ENCODE data around the gene MSI2. TPM values are rescaled to one million over a fixed set of nuclear protein-coding genes. Genes with fewer than 3 reads are reported as not detected.

The MSI2 gene
- total and polyA plus RNA-seq, 7 experiments from 2014 or later = 3.3 to 169 (median 125) TPM

DNA sequence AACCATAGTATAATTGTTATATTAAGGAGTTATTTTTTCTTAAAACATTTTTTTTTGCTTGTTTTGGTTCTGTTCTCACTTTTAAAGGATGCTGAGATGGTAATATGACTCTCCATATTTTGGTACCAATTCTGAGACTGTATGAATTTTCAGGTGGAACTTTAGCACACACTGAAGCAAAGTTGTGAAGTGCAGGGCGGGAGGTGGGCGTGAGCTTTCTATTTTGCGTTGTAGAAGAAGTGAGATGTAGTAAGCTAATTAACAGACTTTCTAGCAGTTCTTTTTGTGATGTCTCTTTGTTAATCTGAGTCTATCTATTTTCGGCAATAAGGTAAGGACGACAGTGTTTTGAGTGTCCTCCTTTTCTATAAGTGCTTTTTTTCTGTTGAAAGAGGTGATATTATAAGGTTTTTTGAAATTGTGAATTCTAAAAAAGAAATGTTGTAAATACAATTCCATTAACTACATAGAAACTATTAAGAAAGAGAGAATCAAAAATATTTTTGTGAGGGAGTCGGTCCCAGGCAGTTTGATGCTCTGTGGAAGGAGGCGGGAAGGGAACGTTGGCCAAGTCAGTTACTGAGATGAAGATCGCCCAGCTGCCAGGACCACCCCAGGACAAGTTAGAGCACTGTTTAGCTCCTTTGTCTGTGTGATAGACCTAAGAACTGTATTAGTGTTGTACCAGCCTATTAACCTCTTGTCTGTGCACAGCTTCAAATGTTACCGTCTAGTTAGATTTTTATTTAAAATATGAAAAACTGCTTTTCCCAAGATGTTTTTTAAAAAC is 423.8 kb downstream of the MSI2 start:
- H3K36me3 ChIP-seq (ENCODE audit: control insufficient read depth in 2 of 3, insufficient read depth in 3 of 3, low read length in 3 of 3) = peaks cover 0 to 22% (median 0%) of the 10 kb centered on the region in 3 experiments
- DNase-seq = no peak
- H3K27me3 ChIP-seq (ENCODE audit: control insufficient read depth in 2 of 2, insufficient read depth in 2 of 2, low read length in 2 of 2) = no peaks in the 10 kb centered on the region
- intact Hi-C loops (cut with micrococcal nuclease) = no loop called here
- H3K4me3 Mint-ChIP-seq = peak overlapping the region in 1 of 10 donors; percentile 9
- no peak for ATAC-seq
- H3K27me3 Mint-ChIP-seq = no peaks in the 10 kb centered on the region
- peak overlapping the region in 1 of 9 donors; percentile 6 for H3K27ac Mint-ChIP-seq
- no peaks in the 10 kb centered on the region for H3K4me1 ChIP-seq (ENCODE audit: control insufficient read depth in 2 of 2, insufficient read depth in 2 of 2, low read length in 2 of 2)
- H3K4me3 ChIP-seq (ENCODE audit: low read length) = no peak overlapping the region
- ChIA-PET POLR2A (interaction anchor here (0.5 kb wide), 1 partner anchor 440 kb away, joined by 3 read pairs; no protein-coding TSS in a partner anchor), CTCF (interaction anchor here (0.7 to 1.3 kb wide), 4 partner anchors 8 to 84 kb away, joined by 3 to 4 read pairs (median 3); no protein-coding TSS in a partner anchor)
- H3K9me3 ChIP-seq (ENCODE audit: control insufficient read depth in 2 of 3, low read length in 3 of 3) = no peaks in the 10 kb centered on the region
- no peak overlapping the region for H3K27ac ChIP-seq (ENCODE audit: low read depth, low read length)
- no peaks in the 10 kb centered on the region for H3K4me1 Mint-ChIP-seq
- H3K36me3 Mint-ChIP-seq = peaks cover 5 to 59% (median 20%) of the 10 kb centered on the region in 5 donors
- no peaks in the 10 kb centered on the region for H3K9me3 Mint-ChIP-seq

DNA sequence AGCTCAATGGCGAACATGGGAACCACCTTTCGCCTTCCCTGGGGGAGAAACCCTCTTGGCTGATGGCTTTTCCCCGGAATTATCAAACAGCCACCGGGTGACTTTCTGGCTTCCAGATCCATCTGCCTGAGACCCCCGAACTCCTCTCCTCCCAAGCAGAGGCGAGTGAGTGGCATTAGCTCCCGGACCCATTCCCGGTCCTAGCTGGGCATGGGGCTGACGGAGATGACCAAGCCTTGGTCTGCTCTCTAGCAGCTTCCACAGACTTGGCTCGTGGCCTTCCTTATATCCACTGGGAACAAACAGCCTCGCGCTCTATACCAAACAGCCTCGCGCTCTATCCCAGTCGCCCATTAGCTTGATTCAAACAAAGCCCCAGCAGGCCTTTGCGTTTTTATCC is 426.4 kb downstream of the MSI2 start:
- POLR2A ChIA-PET = no interaction called here
- H3K4me3 Mint-ChIP-seq = no peak overlapping the region
- Histone ChIP-seq H3K36me3 (ENCODE audit: control insufficient read depth in 2 of 3, insufficient read depth in 3 of 3, low read length in 3 of 3) (peaks cover 0 to 12% (median 0%) of the 10 kb centered on the region in 3 experiments), H3K27me3 (ENCODE audit: control insufficient read depth in 2 of 2, insufficient read depth in 2 of 2, low read length in 2 of 2) (no peaks in the 10 kb centered on the region), H3K27ac (ENCODE audit: low read depth, low read length) (no peak overlapping the region), H3K9me3 (ENCODE audit: control insufficient read depth in 2 of 3, low read length in 3 of 3) (no peaks in the 10 kb centered on the region), H3K4me1 (ENCODE audit: control insufficient read depth in 2 of 2, insufficient read depth in 2 of 2, low read length in 2 of 2) (no peaks in the 10 kb centered on the region), H3K4me3 (ENCODE audit: low read length) (no peak overlapping the region)
- H3K36me3 Mint-ChIP-seq = peaks cover 1 to 37% (median 15%) of the 10 kb centered on the region in 5 donors
- no peaks in the 10 kb centered on the region for H3K4me1 Mint-ChIP-seq
- H3K27ac Mint-ChIP-seq = no peak overlapping the region
- peaks cover 0 to 8% (median 0%) of the 10 kb centered on the region in 5 donors for H3K27me3 Mint-ChIP-seq
- DNase-seq (no peak), ATAC-seq (no peak)
- CTCF ChIA-PET = no interaction called here
- no peaks in the 10 kb centered on the region for H3K9me3 Mint-ChIP-seq
- intact Hi-C loops (cut with micrococcal nuclease) = no loop called here

DNA sequence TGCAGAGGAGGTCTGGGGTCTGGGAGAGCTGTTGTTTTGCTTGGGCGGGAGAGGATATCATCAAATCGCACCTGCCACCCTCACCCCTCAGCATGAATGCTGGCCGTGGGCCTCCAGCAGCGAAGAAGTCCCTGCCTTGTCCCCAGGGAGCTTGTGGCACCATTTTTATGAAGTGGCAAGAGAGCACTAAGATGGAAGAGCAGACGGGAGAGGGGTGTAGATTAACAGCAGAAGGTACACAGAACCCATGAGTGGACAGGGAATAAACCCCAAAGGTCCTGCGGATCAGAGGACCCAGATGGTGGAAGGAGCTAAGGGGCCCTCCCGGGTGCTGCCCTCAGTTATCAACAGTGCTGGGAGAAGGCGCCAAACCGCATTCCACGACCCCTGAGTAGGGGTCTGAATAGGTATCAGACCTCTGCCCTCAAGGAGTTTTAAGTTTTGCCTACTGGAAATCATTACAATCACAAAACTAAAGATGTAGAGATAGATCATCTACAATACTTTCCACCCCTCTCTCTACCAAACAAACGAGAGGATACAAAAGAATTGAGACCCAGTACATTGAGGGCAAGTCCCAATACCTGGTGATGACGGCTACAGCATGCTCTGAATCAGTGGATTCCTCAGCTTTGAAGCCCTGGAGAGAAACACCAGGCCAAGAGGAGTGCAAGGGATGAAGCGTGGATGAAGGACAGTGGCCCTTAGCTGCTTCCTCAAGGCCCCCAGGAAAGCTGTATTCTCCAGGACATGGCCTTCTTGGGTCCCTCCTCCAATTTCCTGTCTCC is 428.6 kb downstream of the MSI2 start:
- Mint-ChIP-seq H3K9me3 (no peaks in the 10 kb centered on the region), H3K27me3 (peaks cover 0 to 16% (median 0%) of the 10 kb centered on the region in 5 donors), H3K27ac (peak overlapping the region in 1 of 9 donors; percentile 73), H3K4me3 (no peak overlapping the region), H3K4me1 (no peaks in the 10 kb centered on the region), H3K36me3 (peaks cover 1 to 33% (median 15%) of the 10 kb centered on the region in 5 donors)
- Histone ChIP-seq H3K4me1 (ENCODE audit: control insufficient read depth in 2 of 2, insufficient read depth in 2 of 2, low read length in 2 of 2) (no peaks in the 10 kb centered on the region), H3K27me3 (ENCODE audit: control insufficient read depth in 2 of 2, insufficient read depth in 2 of 2, low read length in 2 of 2) (no peaks in the 10 kb centered on the region), H3K36me3 (ENCODE audit: control insufficient read depth in 2 of 3, insufficient read depth in 3 of 3, low read length in 3 of 3) (peaks cover 0 to 12% (median 0%) of the 10 kb centered on the region in 3 experiments), H3K9me3 (ENCODE audit: control insufficient read depth in 2 of 3, low read length in 3 of 3) (no peaks in the 10 kb centered on the region), H3K4me3 (ENCODE audit: low read length) (no peak overlapping the region), H3K27ac (ENCODE audit: low read depth, low read length) (no peak overlapping the region)
- DNase-seq (peak in 1 of 9 donors; percentile 12), ATAC-seq (no peak)
- intact Hi-C loops (cut with micrococcal nuclease) = no loop called here
- ChIA-PET CTCF (interaction anchor here (1.0 kb wide), 1 partner anchor 13 kb away, joined by 5 read pairs; no protein-coding TSS in a partner anchor), POLR2A (no interaction called here)

DNA sequence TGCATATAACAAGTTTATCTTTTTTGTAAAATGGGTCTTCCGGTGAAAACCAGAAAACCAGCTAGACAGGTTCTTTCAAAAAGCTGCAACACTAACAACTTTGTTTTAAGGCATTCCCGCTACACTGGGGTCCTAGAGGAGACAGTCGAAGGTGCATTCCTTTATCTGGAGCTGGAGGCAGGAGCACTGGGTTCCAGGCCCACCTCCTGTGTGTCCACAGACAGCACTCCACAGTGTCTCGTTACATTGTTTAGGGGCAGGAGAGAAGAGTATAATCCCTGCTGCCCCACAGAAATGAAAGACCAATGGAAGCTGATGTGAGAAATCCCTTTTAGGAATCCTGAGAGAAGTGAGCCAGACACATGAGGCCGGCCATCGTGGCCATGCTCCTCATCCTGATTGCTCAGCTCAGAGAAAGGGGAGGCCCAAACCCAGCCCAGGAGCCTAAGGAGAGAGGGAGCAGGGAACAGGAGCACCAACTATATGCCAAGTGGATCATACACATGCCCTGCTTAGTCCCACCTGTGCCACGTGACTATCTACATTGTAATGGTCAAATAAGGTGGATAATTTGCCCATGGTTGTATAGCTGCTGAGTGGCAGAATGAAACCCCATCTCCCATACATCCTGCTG is 429.3 kb downstream of the MSI2 start:
- Histone ChIP-seq H3K27me3 (ENCODE audit: control insufficient read depth in 2 of 2, insufficient read depth in 2 of 2, low read length in 2 of 2) (no peaks in the 10 kb centered on the region), H3K4me1 (ENCODE audit: control insufficient read depth in 2 of 2, insufficient read depth in 2 of 2, low read length in 2 of 2) (no peaks in the 10 kb centered on the region), H3K9me3 (ENCODE audit: control insufficient read depth in 2 of 3, low read length in 3 of 3) (no peaks in the 10 kb centered on the region), H3K4me3 (ENCODE audit: low read length) (no peak overlapping the region), H3K36me3 (ENCODE audit: control insufficient read depth in 2 of 3, insufficient read depth in 3 of 3, low read length in 3 of 3) (peaks cover 0 to 12% (median 0%) of the 10 kb centered on the region in 3 experiments), H3K27ac (ENCODE audit: low read depth, low read length) (no peak overlapping the region)
- Mint-ChIP-seq H3K9me3 (no peaks in the 10 kb centered on the region), H3K4me3 (no peak overlapping the region), H3K27me3 (peaks cover 0 to 19% (median 0%) of the 10 kb centered on the region in 5 donors), H3K27ac (no peak overlapping the region), H3K4me1 (no peaks in the 10 kb centered on the region), H3K36me3 (peaks cover 1 to 28% (median 15%) of the 10 kb centered on the region in 5 donors)
- ChIA-PET POLR2A (no interaction called here), CTCF (interaction anchor here (1.0 kb wide), 1 partner anchor 14 kb away, joined by 5 read pairs; no protein-coding TSS in a partner anchor)
- ATAC-seq = no peak
- DNase-seq = peak in 1 of 9 donors; percentile 12
- intact Hi-C loops (cut with micrococcal nuclease) = no loop called here

DNA sequence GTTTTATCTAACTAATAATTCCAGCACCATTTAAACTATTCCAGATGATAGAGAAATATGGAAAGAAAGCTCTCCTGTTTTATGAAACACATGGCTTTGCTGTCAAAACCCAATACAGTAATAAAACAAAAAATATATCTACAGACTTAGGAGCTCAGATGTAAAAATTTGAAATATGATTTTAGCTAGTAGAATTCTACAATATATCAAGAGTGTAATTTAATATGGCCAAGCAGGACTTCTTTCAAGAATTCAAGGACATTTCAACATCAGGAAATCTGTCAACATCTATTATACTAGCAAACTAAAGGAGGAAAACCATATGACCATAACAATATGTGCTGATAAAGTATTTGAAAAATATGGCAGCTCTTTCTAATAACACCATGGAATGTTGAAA is 431.3 kb downstream of the MSI2 start:
- Histone ChIP-seq H3K4me3 (ENCODE audit: low read length) (no peak overlapping the region), H3K36me3 (ENCODE audit: control insufficient read depth in 2 of 3, insufficient read depth in 3 of 3, low read length in 3 of 3) (peaks cover 0 to 11% (median 0%) of the 10 kb centered on the region in 3 experiments), H3K9me3 (ENCODE audit: control insufficient read depth in 2 of 3, low read length in 3 of 3) (no peaks in the 10 kb centered on the region), H3K27ac (ENCODE audit: low read depth, low read length) (no peak overlapping the region), H3K27me3 (ENCODE audit: control insufficient read depth in 2 of 2, insufficient read depth in 2 of 2, low read length in 2 of 2) (no peaks in the 10 kb centered on the region), H3K4me1 (ENCODE audit: control insufficient read depth in 2 of 2, insufficient read depth in 2 of 2, low read length in 2 of 2) (no peaks in the 10 kb centered on the region)
- DNase-seq (no peak), ATAC-seq (no peak)
- Mint-ChIP-seq H3K27me3 (peaks cover 0 to 19% (median 0%) of the 10 kb centered on the region in 5 donors), H3K4me3 (no peak overlapping the region), H3K9me3 (peaks cover 0 to 3% (median 0%) of the 10 kb centered on the region in 11 donors), H3K36me3 (peaks cover 2 to 28% (median 15%) of the 10 kb centered on the region in 5 donors), H3K4me1 (peaks cover 0 to 4% (median 0%) of the 10 kb centered on the region in 7 donors), H3K27ac (peak overlapping the region in 1 of 9 donors; percentile 47)
- CTCF ChIA-PET = interaction anchor here (0.7 kb wide), 1 partner anchor 445 kb away, joined by 3 read pairs; no protein-coding TSS in a partner anchor
- intact Hi-C loops (cut with micrococcal nuclease) = no loop called here
- POLR2A ChIA-PET = no interaction called here

DNA sequence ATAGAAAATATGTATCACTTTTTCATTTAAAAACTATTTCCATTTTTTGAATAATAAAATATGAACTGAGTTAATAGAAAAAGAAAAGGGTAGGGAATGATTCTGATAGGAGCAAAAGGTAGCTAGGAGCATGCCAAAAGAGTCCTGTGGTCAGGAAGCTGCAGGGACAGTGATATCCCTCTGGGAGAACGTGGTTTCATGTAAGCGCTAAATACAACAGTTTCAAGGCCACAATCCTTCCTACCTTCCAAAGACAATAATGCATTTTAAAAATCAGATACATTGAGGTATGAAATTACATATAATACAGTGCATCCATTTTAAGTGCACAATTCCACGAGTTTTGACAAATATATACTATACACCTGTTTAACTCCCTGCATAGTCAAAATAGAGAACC is 432.9 kb downstream of the MSI2 start:
- no peak for ATAC-seq
- Mint-ChIP-seq H3K4me3 (no peak overlapping the region), H3K27me3 (peaks cover 0 to 19% (median 0%) of the 10 kb centered on the region in 5 donors), H3K36me3 (peaks cover 0 to 23% (median 11%) of the 10 kb centered on the region in 5 donors), H3K9me3 (peaks cover 0 to 13% (median 3%) of the 10 kb centered on the region in 11 donors), H3K4me1 (peaks cover 0 to 14% (median 4%) of the 10 kb centered on the region in 7 donors), H3K27ac (peak overlapping the region in 1 of 9 donors; percentile 11)
- Histone ChIP-seq H3K4me3 (ENCODE audit: low read length) (no peak overlapping the region), H3K36me3 (ENCODE audit: control insufficient read depth in 2 of 3, insufficient read depth in 3 of 3, low read length in 3 of 3) (no peaks in the 10 kb centered on the region), H3K27ac (ENCODE audit: low read depth, low read length) (no peak overlapping the region), H3K27me3 (ENCODE audit: control insufficient read depth in 2 of 2, insufficient read depth in 2 of 2, low read length in 2 of 2) (no peaks in the 10 kb centered on the region), H3K4me1 (ENCODE audit: control insufficient read depth in 2 of 2, insufficient read depth in 2 of 2, low read length in 2 of 2) (no peaks in the 10 kb centered on the region), H3K9me3 (ENCODE audit: control insufficient read depth in 2 of 3, low read length in 3 of 3) (no peaks in the 10 kb centered on the region)
- no peak for DNase-seq
- ChIA-PET CTCF (interaction anchor here (0.6 kb wide), 1 partner anchor 563 kb away, joined by 3 read pairs; no protein-coding TSS in a partner anchor), POLR2A (no interaction called here)
- intact Hi-C loops (cut with micrococcal nuclease) = no loop called here

Measured in naive thymus-derived CD4-positive, alpha-beta T cell (primary cell).